OCI-LY3 (cell line): ENCODE data around the gene BCR.

ENCODE experiments used
- H2AFZ ChIP-seq: fragments of 200-600, 300-600 bp; shearing (Covaris generic); 2 replicates; pipeline ENCODE4 v1.6.0; 2014; ENCODE audit warnings: antibody characterized with exemption, low read depth, low read length
- H3K27ac ChIP-seq: fragments of 200-600, 300-600 bp; sonication (generic); 2 replicates; pipeline ENCODE4 v1.5.1; 2014; ENCODE audit warnings: mild to moderate bottlenecking, low read length, moderate library complexity, mixed read lengths
- H3K27me3 ChIP-seq: fragments of 200-600, 300-600 bp; sonication (generic); 2 replicates; pipeline ENCODE4 v1.6.1; 2014; ENCODE audit warnings: low read depth, low read length, mixed read lengths
- H3K36me3 ChIP-seq: fragments of 200-600, 300-600 bp; sonication (generic); replicated peaks from 2 replicates; pipeline ENCODE3; 2014; ENCODE audit warnings: low read depth, low read length, mixed read lengths
- H3K4me1 ChIP-seq: fragments of 300-600, 200-600 bp; sonication (generic); 2 replicates; pipeline ENCODE4 v1.6.1; 2014; ENCODE audit warnings: low read length, mixed read lengths
- H3K4me2 ChIP-seq: fragments of 200-600, 300-600 bp; sonication (generic); 2 replicates; pipeline ENCODE4 v1.6.1; 2014; ENCODE audit warnings: low read length, mixed read lengths
- H3K4me3 ChIP-seq: fragments of 300-600, 200-600 bp; sonication (generic); 2 replicates; pipeline ENCODE4 v1.5.1; 2014; ENCODE audit warnings: antibody characterized with exemption, mild to moderate bottlenecking, low read length, moderate library complexity
- H3K79me2 ChIP-seq: fragments of 300-600, 200-600 bp; shearing (Covaris generic); 2 replicates; pipeline ENCODE4 v1.6.1; 2014; ENCODE audit warnings: mild to moderate bottlenecking, low read length, mixed read lengths
- H3K9ac ChIP-seq: fragments of 300-600, 200-600 bp; shearing (Covaris generic); 2 replicates; pipeline ENCODE4 v1.6.0; 2014; ENCODE audit warnings: mild to moderate bottlenecking, low read length, moderate library complexity
- H3K9me3 ChIP-seq: fragments of 200-600, 300-600 bp; shearing (Covaris generic); 2 replicates; pipeline ENCODE4 v1.6.1; 2014; ENCODE audit warnings: low read length, mixed read lengths; ENCODE audit not compliant: insufficient read depth
- H4K20me1 ChIP-seq: fragments of 200-600, 300-600 bp; sonication (generic); 2 replicates; pipeline ENCODE4 v1.6.1; 2016; ENCODE audit warnings: low read length, mixed read lengths; ENCODE audit not compliant: insufficient read depth
- EZH2phosphoT487 ChIP-seq: fragments of 200-600 bp; shearing (Covaris generic); IDR thresholded peaks from 2 replicates; pipeline ENCODE4 v1.6.1; 2018; ENCODE audit warnings: antibody characterized with exemption, mixed run types, low read depth
- TF ChIP-seq, protein P1 (sequence below): fragments of 200-600, 300-600 bp; sonication (generic); IDR thresholded peaks from 2 replicates; pipeline ENCODE4 v1.5.1; 2014; ENCODE audit warnings: antibody characterized with exemption, low read length, low read depth

Gene BCR

DNA sequence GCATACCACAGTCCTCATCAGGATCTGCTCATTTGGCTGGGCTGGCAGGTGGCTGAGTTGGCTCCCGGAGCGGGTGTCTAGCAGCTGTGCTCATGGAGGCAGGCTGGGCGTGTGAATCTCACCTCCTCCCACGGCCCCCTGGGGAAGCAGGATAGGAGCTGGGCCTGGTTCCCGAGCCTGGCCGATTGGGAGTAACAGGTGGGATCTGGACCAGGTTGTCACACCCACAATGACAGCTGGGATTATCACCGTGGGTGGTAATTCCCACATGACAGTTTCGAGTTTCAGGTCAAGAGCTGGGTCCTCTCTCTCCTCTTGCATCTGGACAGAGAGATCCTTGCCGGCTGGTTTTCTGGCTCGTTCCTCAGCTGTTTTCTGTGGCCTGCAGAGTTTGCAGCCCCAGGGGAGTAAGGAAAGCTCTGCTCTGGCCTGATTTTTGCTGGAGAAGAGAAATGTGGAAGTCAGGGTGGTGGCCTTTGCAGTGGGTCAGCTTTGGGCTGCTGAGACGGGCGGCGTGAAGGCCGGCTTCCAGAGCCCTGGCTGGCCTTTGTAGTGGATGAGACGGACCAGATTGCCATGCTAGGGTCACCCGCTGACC is 57.0 kb downstream of the BCR start:
- H3K4me2 ChIP-seq, result no peak overlapping the region
- H3K9me3 ChIP-seq, result no peaks in the 10 kb centered on the region
- H3K79me2 ChIP-seq, result no peaks in the 10 kb centered on the region
- H3K9ac ChIP-seq, result no peak overlapping the region
- no peaks in the 10 kb centered on the region; the same call in 1 of the 2 replicates for H4K20me1 ChIP-seq
- no peaks in the 10 kb centered on the region for H3K36me3 ChIP-seq
- no peak overlapping the region for H3K4me3 ChIP-seq
- H3K27ac ChIP-seq, result no peak overlapping the region
- H3K4me1 ChIP-seq, result no peaks in the 10 kb centered on the region
- no peak for TF ChIP-seq EZH2phosphoT487
- TF ChIP-seq, protein P1, sequence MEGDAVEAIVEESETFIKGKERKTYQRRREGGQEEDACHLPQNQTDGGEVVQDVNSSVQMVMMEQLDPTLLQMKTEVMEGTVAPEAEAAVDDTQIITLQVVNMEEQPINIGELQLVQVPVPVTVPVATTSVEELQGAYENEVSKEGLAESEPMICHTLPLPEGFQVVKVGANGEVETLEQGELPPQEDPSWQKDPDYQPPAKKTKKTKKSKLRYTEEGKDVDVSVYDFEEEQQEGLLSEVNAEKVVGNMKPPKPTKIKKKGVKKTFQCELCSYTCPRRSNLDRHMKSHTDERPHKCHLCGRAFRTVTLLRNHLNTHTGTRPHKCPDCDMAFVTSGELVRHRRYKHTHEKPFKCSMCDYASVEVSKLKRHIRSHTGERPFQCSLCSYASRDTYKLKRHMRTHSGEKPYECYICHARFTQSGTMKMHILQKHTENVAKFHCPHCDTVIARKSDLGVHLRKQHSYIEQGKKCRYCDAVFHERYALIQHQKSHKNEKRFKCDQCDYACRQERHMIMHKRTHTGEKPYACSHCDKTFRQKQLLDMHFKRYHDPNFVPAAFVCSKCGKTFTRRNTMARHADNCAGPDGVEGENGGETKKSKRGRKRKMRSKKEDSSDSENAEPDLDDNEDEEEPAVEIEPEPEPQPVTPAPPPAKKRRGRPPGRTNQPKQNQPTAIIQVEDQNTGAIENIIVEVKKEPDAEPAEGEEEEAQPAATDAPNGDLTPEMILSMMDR, result no peak
- H3K27me3 ChIP-seq, result no peaks in the 10 kb centered on the region
- no peak overlapping the region for H2AFZ ChIP-seq

DNA sequence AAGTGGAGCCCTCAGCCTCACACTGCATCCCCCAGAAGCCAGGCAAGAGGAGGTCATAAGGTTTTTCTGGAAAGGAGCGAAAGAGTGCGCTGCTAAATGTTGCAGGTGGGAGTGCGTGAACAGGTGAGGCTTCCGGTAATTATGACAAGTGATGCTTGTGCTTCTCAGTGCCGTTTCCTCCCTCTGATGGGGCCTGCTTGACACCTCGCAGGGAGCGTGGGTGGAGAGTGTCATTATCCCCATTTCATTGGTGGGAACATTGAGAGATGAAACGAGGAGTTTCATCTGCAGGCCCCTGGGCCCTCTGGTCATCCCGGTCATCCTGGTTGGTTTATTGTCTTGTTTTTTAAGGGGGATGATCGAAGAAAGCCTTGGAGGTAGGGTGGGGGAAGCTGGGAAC is 57.5 kb downstream of the BCR start:
- TF ChIP-seq, protein P1, result no peak
- no peak for TF ChIP-seq EZH2phosphoT487
- no peaks in the 10 kb centered on the region; the same call in 1 of the 2 replicates for H4K20me1 ChIP-seq
- no peaks in the 10 kb centered on the region for H3K27me3 ChIP-seq
- H2AFZ ChIP-seq, result no peak overlapping the region
- H3K4me1 ChIP-seq, result no peaks in the 10 kb centered on the region
- no peaks in the 10 kb centered on the region for H3K9me3 ChIP-seq
- no peak overlapping the region for H3K9ac ChIP-seq
- H3K4me3 ChIP-seq, result no peak overlapping the region
- H3K79me2 ChIP-seq, result no peaks in the 10 kb centered on the region
- H3K27ac ChIP-seq, result no peak overlapping the region
- H3K36me3 ChIP-seq, result no peaks in the 10 kb centered on the region
- H3K4me2 ChIP-seq, result no peak overlapping the region

DNA sequence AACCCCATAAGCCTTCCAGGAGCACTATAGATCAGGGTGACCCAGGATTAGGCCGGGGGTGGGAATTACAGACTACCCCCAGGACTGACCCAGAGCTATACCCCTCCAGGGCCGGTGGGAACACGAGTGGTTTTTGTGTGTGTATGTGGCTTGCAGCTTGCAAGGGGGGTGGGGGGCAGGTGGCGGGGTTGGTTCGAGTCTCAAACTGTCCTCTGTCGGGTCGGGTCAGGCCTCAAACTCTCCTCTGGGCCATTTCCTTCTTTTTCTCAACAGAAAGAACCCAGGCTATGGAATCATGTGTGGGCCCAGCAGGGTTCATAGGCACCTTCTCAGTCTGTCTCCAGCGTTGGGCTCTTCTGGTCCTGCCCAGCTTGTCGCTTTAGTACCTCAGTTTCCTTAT is 58.4 kb downstream of the BCR start:
- no peaks in the 10 kb centered on the region for H3K27me3 ChIP-seq
- no peaks in the 10 kb centered on the region for H3K79me2 ChIP-seq
- no peaks in the 10 kb centered on the region for H3K36me3 ChIP-seq
- H3K9me3 ChIP-seq, result no peaks in the 10 kb centered on the region
- H2AFZ ChIP-seq, result no peak overlapping the region
- no peak overlapping the region for H3K4me2 ChIP-seq
- H3K4me1 ChIP-seq, result peaks cover 4% of the 10 kb centered on the region; the same call in 1 of the 2 replicates
- H3K27ac ChIP-seq, result no peak overlapping the region
- no peak overlapping the region for H3K9ac ChIP-seq
- no peak for TF ChIP-seq EZH2phosphoT487
- TF ChIP-seq, protein P1, result no peak
- no peaks in the 10 kb centered on the region; the same call in 1 of the 2 replicates for H4K20me1 ChIP-seq
- H3K4me3 ChIP-seq, result no peak overlapping the region

DNA sequence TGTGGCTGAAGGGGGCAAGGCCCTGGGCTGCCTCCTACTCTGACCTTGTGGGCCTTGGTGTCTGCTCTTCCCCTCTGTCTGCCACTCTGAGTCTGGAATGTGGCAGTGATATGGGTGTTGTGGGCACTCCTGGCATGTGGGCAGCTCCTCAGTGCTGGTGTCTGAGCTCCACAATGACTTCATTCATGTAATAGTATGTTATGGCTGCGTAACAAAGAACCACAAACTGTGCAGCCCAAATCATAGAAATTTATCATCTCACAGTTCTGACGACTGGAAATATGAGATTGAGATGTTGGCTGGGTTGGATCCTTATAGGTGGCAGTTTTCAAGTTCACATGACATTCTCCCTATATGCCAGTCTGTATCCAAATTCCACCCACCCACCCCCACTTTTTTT is 59.1 kb downstream of the BCR start:
- Histone ChIP-seq H4K20me1 (no peaks in the 10 kb centered on the region; the same call in 1 of the 2 replicates), H3K27me3 (no peaks in the 10 kb centered on the region), H3K4me1 (peaks cover 4% of the 10 kb centered on the region; the same call in 1 of the 2 replicates), H3K4me3 (no peak overlapping the region), H3K79me2 (no peaks in the 10 kb centered on the region), H3K27ac (no peak overlapping the region), H3K36me3 (no peaks in the 10 kb centered on the region), H3K9me3 (no peaks in the 10 kb centered on the region), H2AFZ (no peak overlapping the region), H3K4me2 (no peak overlapping the region), H3K9ac (no peak overlapping the region)
- TF ChIP-seq, protein P1, result no peak
- TF ChIP-seq EZH2phosphoT487, result no peak
